ENCODE data around the gene CYB5B.
"Not testable (repeated sequence)": the region's sequence is repeated elsewhere in the genome, so short reads cannot be mapped to it uniquely, and the experiment has no call there.

The CYB5B gene

DNA sequence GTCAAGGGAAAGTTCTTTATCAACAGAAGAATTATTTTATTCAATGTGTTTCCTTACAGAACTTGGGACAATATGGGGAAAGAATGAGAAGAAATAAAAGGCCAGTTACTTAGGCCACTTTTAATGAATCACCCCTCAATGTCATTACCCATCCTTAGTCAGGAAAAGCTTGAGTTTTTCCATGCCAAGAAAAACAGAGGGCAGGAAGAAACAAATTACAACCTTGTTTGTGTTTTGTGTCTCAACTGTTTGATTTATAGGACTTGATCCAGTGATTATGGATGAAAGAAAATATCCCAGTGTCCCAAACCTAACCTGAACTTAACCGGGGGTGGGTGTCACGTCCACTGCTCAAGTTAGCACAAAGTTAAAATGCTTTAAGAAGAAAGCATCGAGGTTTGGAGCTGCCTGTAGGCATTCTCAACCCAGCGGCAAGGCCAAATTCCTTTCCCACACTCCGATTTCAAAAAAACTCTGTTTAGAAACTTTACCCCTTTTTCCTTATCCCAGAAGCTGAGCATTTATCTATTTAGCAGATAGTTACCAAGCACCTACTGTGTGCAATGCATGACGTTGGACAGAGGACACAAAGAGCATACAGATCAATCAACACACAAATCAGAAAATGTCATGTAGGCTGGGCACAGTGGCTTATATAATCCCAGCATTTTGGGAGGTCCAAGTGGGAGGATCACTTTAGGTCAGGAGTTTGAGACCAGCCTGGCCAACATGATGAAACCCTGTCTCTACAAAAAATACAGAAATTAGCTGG lies 14.0 kb upstream of the CYB5B start:
- peak; percentile 74 for DNase-seq

DNA sequence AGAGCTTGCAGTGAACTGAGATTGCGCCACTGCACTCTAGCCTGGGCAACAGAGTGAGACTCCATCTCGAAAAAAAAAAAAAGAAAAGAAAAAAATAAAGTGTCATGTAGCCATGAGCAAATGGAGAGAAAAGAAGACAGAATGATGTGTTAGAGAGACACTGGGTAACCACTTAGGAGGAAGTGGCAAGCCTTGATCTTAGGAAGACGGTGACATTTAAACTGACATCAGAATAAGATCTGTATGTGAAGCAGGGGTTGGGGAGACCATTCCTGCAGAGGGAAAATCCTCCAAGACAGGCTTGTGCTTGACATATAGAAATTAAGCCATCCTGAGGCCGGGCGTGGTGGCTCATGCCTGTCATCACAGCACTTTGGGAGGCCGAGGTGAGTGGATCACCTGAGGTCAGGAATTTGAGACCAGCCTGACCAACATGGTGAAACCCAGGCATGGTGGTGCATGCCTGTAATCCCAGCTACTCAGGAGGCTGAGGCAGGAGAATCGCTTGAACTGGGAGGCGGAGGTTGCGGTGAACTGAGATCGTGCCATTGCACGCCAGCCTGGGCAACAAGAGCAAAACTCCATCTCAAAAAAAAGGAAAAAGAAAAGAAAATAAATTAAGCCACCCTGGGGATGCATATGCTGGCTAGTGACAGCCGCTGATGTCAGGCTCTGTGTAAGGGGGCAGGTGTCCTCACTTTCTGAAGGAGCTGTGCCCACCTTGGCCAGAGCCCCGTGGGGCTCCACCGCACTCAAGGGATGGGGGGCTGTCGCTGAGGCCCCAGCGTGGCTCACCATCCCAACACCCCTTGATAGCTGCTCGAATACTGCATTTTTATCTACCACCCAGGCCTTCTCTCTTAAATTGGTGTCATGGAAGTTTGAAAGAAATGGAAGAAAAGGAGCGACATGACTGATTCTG lies 13.1 kb upstream of the CYB5B start:
- no peak for DNase-seq

DNA sequence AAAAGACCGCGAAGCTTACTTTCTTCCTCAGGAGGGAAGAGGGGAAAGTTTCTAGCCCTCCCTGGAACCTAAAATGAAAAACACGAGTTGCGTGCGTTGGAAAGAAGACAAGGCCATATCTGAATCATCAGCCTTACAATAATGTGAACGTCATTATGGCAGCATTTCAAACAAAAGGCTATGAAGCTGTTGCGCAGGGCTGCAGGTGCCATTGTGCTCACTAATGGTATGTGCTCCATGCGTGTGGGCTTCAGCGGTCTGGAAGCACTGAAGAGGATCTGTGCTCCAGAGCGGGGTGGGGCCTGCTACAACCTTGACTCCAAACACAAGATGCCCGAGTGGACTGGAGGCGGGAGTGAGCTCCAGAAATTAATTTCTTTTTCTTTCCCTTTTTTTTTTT lies 12.1 kb upstream of the CYB5B start:
- DNase-seq, result no peak

DNA sequence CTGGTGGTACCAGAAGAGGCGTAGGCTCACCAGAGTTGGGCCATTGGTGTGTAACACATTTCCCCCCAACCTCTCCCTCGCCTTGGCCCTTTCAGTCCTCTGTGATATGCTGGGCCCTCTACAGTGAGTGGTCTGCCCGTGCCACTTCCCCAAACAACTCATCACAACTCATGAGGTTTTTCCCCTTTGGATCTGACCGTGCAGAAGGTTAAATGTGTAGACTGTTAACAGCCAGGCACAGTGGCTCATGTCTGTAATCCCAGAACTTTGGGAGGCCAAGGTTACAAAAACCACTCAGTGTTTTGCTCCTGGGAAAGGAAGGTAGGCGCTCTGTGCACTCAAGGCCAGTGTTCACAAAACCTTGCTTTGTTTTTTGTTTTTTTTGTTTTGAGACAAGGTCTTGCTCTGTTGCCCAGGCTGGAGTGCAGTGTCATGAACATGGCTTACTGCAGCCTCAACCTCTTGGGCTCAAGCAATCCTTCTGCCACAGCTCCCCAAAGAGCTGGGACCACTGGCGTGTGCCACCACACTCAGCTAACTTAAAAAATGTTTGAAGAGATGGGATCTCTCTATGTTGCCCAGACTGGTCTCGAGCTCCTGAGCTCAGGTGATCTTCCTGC lies 11.3 kb upstream of the CYB5B start:
- DNase-seq, result no peak

DNA sequence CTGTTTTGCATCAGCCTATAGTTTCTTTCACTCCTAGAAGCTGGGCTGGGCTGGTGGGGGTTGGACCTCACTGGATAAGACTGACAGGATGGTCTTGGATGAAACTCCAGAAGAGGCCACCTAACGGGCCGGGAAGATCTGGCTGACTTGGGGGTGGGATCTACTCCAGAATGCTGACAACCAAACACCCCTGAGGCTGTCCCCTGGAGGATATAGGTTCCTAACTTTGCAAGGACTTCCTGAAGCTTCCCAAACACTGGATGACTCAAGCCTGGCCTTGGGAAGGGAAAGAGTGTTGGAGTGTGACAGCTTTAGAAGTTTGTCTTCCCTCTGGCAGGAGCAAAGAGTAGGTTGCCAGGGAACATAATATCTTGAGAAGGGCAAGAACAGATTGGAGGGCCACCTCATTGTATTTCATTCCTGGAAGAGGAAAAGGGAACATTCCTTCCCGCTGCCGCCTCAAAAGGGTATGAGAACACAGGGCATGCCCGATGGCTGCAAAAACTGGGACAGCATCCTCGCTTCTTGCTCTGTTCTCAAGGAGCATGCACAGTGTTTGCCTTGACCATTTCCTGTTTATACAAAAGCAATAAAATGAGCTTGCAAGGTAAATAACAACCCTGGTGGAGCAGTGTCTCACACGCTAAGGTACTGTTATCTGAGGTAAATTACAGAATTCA lies 6.8 kb upstream of the CYB5B start:
- peak; percentile 41 for DNase-seq

DNA sequence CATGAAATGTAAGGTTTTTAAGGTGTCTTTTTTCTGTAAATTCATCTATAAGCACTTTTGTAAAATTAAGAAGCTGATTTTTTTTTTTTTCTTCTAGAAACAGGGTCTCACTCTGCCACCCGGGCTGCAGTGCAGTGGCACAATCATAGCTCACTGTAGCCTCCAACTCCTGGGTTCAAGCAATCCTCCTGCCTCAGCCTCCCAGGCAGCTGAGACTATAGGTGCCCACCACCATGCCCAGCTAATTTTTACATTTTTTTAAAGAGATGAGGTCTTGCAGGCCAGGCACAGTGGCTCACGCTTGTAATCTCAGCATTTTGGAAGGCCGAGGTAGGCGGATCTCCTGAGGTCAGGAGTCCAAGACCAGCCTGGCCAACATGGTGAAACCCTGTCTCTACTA lies 4.5 kb upstream of the CYB5B start:
- DNase-seq, result no peak

DNA sequence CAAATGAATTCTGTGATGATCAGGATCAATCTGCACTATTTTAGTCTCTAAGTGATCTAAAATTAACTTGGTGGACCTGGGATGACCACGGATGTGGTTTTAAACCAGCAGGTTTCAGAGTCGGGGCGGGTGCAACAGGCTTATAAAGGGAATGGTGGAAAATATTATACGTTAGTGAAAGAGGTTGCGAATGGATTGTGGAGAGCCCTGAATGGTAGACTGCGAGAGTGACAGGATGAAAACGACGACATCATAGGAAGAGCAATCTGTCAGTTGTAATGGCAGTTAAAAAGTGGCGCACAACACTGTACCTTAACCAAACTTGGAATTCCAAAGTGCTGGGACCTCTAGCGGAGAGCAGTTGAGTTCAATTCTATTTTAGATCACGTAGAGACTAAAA lies 1.2 kb upstream of the CYB5B start:
- DNase-seq, result no peak

DNA sequence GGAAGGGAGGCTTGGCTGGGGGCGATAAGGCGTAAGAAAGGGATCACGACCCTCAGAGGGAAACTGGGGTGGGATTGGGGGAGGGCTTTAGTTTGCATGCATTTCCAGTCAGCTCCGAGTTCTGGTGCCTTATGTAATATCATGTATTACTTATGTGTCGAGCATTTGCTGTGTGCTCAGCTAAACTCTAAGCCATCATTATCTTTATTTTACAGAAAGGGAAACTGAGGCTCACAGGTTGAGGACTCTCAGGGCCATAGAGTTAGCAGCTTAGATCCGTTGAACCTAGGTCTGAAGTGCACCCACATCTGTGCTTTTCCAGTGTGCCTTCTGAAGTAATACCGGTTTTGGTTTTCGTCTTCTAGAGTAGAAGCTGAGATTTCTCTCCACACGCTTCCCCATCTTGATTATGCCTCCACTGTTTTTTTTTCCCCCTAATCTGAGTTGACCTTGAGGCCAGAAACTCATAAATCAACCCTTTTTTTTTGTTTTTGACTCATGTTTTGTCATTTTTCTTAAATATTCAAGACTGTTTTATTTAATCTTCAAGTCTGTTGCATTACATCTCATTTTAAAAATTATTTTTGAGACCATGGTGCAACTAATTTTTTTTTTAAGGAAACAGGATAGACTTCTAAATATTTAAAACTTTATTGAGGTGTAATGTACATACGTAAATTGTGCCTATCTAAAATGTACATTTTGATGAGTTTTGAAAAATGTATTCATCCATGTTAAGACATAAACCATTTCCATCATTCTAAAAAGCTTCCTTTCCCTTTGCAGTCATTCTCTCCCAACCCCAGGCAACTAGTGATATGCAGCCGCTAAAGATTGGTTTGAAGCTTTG lies 741 bp downstream of the CYB5B start:
- no peak for DNase-seq

DNA sequence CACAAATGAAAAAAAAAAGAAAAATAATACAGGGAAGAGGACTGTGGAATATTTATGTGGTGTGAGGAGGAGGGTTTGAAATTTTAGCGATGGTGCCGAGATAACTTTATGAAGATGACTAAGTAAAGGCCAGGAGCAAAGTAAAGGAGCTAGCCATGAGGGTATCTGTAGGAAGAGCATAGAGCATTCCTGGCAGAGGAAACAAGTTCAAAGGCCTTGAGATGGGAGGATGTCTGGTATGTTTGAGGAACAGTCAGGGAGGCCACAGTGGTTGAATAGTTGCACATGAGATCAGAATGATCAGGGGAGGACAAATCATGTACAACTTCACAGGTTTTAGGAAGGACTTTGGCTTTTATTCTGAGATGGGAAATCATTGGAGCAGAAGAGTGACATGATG lies 4.2 kb downstream of the CYB5B start:
- no peak for DNase-seq

DNA sequence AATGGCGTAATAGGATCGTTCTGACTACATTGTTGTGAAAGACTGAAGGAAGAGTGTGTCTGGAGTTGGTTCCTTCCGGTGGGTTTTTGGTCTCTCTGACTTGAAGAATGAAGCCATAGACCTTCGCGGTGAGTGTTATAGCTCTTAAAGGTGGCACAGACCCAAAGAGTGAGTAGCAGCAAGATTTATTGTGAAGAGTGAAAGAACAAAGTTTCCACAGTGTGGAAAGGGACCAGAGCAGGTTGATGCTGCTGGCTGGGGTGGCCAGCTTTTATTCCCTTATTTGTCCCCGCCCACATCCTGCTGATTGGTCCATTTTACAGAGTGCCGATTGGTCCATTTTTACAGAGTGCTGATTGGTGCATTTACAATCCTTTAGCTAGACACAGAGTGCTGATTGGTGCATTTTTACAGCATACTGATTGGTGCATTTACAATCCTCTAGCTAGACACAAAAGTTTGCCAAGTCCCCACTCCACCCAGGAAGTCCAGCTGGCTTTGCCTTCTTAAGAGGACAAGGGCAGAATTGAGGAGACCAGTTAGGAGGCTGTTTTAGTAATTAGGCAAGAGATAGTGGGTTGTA lies 4.7 kb downstream of the CYB5B start:
- DNase-seq, result not testable (repeated sequence)

DNA sequence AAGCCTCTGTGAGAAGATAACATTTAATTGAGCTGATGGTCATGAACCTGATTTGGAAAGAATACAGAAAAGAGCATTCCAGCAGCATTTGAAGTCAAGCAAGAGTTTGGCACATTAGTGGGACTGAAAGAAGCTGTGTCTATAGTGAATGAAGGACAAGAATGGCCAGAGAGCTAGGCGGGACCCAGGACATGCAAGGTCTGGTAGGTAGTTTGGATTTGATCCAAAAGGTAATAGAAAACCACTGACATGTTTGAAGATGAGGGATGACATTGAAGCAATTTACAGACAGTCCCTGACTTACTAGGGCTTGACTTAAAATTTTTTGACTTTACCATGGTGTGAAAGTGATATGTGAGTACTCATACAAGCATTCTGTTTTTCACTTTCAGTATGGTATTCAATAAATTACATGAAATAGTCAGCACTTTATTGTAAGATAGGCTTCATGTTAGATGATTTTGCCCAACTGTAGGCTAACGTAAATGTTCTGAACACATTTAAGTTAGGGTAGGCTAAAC lies 7.6 kb downstream of the CYB5B start:
- no peak for DNase-seq

DNA sequence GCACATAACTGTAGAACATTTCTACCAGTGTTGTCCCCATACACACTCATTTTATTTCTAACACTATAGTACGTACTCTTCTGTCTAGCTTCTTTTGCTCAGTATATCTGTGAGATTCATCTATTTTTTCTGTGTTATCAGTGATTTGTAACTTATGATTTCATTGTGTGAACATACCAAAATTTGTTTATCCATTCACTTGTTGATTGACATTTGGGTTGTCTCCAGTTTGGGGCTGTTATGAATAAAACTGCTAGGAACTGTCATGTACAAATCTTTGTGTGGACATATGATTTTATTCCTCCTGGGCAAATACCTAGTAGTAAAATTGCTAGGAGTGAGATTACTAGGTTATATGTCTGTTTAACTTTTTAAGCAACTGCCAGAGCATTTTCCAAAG lies 9.6 kb downstream of the CYB5B start:
- no peak for DNase-seq

DNA sequence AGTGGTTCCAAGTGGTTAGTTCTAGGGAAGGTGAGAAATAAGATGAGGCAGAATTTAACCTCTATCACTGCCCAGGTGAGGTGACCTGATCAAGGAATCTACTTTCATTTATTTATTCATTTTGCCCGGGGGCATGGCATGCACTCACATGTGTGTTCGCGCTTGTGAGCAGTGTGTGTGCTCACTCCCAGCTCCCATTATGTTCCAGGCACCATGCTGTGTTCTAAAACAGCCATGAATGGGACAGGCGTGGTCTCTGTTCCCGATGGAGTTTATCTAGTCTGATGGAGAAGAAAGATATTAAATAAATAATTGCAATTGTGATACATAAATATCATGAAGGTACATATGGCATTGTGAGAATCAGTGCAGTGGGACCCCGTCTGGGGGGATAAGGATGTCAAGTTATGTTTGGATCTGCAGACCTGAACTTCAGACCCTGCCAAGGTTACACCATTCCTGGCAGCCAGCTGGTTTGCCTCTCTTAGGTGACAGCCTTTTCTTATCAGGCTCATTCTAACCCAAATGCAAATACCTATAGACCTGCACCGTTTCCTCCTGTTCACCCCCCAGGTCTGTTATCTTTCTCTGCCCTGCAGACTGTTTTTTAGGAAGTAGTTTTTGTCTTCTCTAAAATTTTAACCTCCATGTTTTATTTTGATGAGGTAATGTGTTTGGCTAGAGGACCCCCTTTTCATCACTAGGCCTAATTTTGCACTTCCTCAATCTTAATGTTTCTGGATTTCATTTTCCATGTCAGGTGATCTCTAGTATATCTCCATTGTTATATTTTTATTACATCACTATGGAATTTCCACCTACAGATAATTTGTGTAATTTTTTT lies 11.8 kb downstream of the CYB5B start:
- no peak for DNase-seq

DNA sequence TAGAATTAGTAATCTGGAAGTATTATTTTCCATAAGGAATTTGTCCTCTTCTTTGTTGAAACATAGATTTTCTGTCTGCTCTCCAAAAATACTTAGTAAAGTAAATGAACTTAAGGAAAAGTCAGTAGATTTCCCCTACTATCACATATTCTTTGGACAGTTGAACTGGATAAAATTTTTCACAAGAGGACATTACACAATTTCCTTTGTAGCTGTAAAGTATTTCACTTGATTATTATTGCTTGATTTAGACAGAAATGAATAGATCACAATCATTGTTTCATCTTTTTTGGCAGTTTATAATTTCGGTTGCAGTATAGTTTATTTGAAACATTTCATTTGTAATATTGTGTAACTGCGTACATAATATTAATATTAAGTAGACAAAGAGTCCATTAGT lies 12.5 kb downstream of the CYB5B start:
- no peak for DNase-seq

DNA sequence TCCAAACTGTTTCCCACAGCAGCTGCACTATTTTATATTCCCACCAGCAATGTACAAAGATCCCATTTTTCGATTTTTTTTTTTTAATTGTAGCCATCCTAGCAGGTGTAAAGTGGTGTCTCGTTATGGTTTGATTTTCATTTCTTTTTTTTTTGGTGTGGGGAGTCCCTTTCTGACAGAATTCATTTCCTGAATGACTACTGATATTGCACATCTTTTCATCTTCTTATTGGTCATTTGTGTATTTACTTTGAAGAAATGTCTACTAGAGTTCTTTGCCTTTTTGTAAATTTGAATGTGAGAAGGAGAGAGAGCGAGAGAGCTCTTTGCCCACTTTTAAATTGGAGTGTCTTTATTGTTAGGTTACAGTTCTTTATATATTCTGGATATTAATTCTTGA lies 14.0 kb downstream of the CYB5B start:
- no peak for DNase-seq

DNA sequence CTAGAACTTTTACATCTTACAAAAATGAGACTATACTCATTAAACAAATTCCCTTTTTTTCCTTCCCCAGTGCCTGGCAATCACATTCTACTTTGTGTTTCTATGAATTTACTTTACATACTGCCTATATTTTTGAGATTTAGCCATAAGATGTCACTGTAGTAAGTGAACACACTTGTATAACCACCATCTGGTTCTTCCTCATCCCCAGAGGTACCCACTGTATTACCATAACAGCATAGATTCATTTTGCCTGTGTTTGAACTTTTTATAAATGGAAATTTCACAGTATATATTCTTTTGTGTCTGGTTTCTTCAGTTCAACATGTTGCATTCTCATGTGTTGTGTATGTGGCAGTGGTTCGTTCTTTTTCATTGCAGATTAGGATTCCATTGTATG lies 15.8 kb downstream of the CYB5B start:
- DNase-seq, result no peak

DNA sequence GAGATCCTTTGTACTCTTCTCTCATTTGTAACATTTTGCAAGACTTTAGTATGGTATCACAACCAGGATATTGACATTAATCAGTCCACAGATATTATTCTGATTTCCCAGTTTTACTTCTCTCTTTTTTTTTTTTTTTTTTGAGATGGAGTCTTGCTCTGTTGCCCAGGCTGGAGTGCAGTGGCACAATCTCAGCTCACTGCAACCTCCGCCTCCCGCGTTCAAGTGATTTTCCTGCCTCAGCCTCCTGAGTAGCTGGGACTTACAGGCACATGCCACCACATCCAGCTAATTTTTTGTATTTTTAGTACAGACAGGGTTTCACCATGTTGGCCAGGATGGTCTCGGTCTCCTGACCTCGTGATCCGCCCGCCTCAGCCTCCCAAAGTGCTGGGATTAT lies 16.6 kb downstream of the CYB5B start:
- not testable (repeated sequence) for DNase-seq

DNA sequence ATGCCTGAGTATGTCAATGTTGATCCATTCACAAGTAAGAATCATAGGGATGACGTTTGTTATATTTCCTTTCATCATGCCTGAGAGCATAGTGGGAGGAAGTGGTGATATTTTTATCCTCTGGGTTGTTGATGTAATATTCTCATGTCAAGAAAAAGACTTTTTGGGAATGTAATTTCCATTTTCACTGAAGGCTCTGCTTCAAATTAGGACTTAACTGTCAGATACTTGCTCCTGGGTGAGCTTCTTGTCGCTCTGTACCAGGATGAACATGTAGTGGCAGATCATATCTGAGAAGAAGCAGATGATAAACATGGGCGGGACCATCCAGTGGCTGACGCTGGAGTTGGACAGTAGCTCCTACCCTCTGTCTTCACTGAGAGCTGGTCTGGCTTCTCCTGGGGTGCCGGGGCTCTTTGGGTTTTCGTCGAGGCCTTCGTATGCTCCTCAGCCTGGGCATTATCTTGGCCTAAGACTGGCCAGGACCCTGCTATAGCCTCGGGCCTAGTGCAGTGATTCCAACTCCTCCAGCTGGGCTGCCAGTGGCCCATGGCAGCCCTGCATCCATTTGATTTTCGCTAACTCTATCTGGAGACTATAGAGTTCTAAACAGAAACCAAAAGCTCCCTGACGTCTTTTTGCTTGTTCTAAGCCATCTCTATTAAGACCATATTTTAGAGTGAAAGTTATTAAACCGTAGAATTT lies 19.7 kb downstream of the CYB5B start:
- peak; percentile 62 for DNase-seq

DNA sequence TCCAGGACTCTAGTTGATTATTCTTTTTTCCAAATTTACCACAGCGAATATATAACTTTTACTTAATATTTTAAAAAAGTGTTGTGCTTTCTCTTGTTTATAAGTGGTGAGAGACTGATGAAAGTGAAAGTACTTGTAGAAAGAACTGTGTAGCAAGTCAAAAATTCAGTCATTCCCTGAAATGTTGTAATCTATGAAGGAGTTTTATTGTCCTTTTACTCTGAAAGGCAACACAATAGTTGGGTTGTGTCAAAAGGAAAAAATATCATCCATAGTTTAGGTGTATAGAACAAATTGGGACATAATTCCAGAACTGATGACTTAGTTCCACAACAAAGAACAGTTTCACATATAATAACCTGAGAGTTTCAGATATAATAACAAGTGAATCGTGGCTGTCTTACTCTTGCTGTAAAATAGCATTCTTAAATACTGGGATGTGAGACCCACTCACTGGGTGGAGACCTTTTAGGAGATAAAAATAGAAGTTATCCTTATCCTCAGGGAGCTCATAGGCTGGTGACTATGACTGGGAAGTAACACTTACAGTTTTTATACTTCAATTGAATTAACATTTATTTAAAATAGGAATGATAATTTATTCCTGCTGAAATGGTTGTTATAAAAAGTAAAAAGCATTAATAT lies 20.6 kb downstream of the CYB5B start:
- DNase-seq, result peak; percentile 27
